Measurements from ENCODE around the gene CAMK1. TPM values are rescaled to one million over a fixed set of nuclear protein-coding genes. Genes with fewer than 3 reads are reported as not detected.

The CAMK1 gene
- total and polyA plus RNA-seq, 8 donors = 2.0 to 23.7 (median 5.4) TPM

DNA sequence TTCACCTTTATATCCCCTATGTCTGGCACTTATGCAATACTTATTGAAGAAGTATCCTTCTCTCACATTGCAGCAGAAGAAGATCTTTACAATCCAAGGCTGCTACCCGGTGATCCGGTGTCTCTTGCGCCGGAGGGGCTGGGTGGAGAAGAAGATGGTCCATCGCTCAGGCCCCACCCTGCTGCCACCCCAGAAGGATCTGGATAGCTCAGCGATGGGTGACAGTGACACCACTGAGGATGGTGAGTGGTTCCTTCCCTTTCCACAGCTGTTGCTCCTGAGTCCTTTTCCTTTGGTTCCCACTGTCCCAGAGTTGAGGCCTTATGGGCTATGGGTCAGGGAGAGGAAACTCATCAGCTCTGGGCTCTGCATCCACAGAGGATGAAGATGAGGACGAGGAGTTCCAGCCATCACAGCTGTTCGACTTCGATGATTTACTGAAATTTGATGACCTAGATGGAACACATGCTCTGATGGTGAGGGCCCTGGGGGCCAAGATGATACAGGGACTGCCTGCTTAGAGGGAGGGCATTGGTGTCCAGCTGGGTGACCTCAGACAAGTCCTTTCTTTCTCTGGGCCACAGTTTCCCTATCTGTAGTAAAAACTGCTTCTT lies 43.2 kb upstream of the CAMK1 start:
- Histone ChIP-seq H3K27me3 (no peaks in the 10 kb centered on the region), H3K9me3 (no peaks in the 10 kb centered on the region), H3K4me1 (peaks cover 0 to 13% (median 5%) of the 10 kb centered on the region in 3 donors), H3K27ac (no peak overlapping the region), H3K36me3 (no peaks in the 10 kb centered on the region), H3K4me3 (no peak overlapping the region)
- intact Hi-C loops (cut with DNase I) = no loop called here
- TF ChIP-seq, protein P1, sequence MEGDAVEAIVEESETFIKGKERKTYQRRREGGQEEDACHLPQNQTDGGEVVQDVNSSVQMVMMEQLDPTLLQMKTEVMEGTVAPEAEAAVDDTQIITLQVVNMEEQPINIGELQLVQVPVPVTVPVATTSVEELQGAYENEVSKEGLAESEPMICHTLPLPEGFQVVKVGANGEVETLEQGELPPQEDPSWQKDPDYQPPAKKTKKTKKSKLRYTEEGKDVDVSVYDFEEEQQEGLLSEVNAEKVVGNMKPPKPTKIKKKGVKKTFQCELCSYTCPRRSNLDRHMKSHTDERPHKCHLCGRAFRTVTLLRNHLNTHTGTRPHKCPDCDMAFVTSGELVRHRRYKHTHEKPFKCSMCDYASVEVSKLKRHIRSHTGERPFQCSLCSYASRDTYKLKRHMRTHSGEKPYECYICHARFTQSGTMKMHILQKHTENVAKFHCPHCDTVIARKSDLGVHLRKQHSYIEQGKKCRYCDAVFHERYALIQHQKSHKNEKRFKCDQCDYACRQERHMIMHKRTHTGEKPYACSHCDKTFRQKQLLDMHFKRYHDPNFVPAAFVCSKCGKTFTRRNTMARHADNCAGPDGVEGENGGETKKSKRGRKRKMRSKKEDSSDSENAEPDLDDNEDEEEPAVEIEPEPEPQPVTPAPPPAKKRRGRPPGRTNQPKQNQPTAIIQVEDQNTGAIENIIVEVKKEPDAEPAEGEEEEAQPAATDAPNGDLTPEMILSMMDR (IDR thresholded peaks at IDR 0.05) = no peak
- WGBS, 2 donors = 91 to 95% methylated on average over 9 of the region's 9 CpGs
- no peak for DNase-seq
- FAIRE-seq = no peak
- no peak for ATAC-seq

DNA sequence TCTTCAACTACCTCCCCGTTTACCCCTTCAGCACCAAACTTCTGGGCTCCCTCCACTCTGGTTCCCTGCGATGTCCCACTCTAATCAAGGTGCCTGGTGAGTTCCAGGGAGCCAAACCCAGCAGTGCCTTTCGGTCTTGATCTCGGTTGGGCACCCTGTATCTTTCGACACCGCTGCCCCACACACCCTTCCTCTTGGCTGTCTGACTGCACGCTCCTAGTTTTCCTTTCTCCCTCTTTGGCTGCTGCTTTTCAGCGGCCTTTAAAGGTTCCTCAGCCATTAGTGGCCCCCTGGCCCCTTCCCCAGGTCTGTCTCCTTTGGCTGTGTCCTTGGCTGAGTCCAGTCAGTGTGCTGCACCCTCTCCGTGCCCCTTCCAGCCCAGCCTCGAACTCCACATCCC lies 41.1 kb upstream of the CAMK1 start:
- no peak for FAIRE-seq
- WGBS, 2 donors = 69 to 76% methylated on average over 10 of the region's 10 CpGs
- Histone ChIP-seq H3K36me3 (peaks cover 0 to under 1% (median 0%) of the 10 kb centered on the region in 3 donors), H3K4me3 (peak overlapping the region in 2 of 4 donors; percentile 76 to 84), H3K9me3 (no peaks in the 10 kb centered on the region), H3K4me1 (peaks cover 0 to 13% (median 5%) of the 10 kb centered on the region in 3 donors), H3K27ac (no peak overlapping the region), H3K27me3 (no peaks in the 10 kb centered on the region)
- no peak for ATAC-seq
- TF ChIP-seq, protein P1 (IDR thresholded peaks at IDR 0.05) = no peak
- DNase-seq = no peak
- intact Hi-C loops (cut with DNase I) = no loop called here

GRCh38 chr3:9810433-9810770 lies 40.7 kb upstream of the CAMK1 start:
- no peak for FAIRE-seq
- no peaks in the 10 kb centered on the region for H3K9me3 ChIP-seq
- TF ChIP-seq, protein P1 (IDR thresholded peaks at IDR 0.05) = no peak
- H3K27me3 ChIP-seq = no peaks in the 10 kb centered on the region
- peak in 3 of 4 donors; percentile 2 to 15 (median 10) for ATAC-seq
- peaks cover 0 to 13% (median 5%) of the 10 kb centered on the region in 3 donors for H3K4me1 ChIP-seq
- DNase-seq = no peak
- intact Hi-C loops (cut with DNase I) = no loop called here
- H3K4me3 ChIP-seq = peak overlapping the region; percentile 60 to 86 (median 80)
- WGBS, 2 donors = 6% methylated on average over 18 of the region's 18 CpGs
- H3K36me3 ChIP-seq = peaks cover 0 to 5% (median 4%) of the 10 kb centered on the region in 3 donors
- H3K27ac ChIP-seq = peak overlapping the region; percentile 86 to 96 (median 94)

DNA sequence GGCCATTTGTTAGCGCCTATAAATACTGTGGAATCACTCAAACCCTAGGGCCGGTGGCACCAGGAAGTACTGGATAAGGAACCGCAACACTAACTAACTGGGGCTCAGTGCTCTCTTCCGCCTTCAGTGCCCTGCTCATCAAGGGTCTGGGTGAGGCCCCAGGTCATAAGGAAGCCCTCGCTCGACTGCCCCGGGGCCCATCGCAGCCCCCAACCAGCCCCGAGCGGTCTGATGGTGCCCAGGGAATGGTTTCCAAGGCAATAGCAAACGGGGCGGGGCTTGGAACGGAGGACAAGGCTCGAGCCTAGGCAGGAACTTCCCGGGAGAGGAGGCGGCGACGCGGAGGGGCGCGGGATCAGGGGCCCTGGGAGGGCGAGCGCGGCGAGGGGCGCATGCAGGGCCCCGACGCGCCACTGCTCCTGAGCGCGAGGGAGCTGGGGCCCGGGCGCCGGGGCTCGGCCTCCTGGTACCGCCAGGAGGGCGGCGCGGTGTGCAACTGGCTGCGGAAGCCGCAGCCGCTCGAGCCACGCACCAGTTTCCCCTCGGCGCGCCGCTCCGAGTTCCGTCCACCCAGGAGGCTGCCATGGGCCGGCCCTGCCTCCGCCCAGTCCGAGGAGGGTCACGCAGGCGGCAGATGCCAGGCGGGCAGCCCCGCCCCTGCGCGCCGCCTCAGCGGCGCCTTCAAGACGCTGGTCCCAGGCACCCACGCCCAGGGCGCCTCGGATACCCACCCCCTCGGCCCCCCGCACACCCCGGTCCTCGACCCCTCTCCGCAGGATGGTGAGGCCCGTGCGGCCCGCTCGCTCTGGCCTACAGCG lies 40.1 kb upstream of the CAMK1 start, which contains the start of gene TTLL3:
TSS of gene TTLL3 (plus strand) at position 648 of the 818 bp plus-strand sequence. CDS start 400 bp downstream, outside the sequence.
- Histone ChIP-seq H3K27ac (peak within 1 kb of the TSS; percentile 86 to 96 (median 94)), H3K9me3 (no peaks in the 10 kb centered on the region), H3K4me3 (peak within 1 kb of the TSS; percentile 60 to 86 (median 80)), H3K27me3 (no peaks in the 10 kb centered on the region), H3K4me1 (peaks cover 0 to 13% (median 5%) of the 10 kb centered on the region in 3 donors), H3K36me3 (peaks cover 0 to 11% (median 10%) of the 10 kb centered on the region in 3 donors)
- intact Hi-C loops (cut with DNase I) = no loop called here
- FAIRE-seq (no peak), ATAC-seq (peak; percentile 81 to 86 (median 85)), DNase-seq (peak; percentile 71 to 90 (median 80))
- 1% methylated on average over 74 to 76 of the region's 76 CpGs for WGBS, 2 donors
- TF ChIP-seq, protein P1 (IDR thresholded peaks at IDR 0.05) = no peak
